Measurements from ENCODE around the gene ANKRD30A.

- TF ChIP-seq POLR2A (IDR thresholded peaks at IDR 0.05; ENCODE audit: low read length), result no peak
- TF ChIP-seq GATA1 (IDR thresholded peaks at IDR 0.05; ENCODE audit: low read depth, low read length), result no peak
Measured at GRCh38 chr10:37301271-37301670, 175.9 kb downstream of the ANKRD30A start.
